Testis (tissue), 2 donors: ENCODE data around the gene STK35.

ENCODE experiments used
- POLR2A ChIP-seq: fragments of 450-650 bp; IDR thresholded peaks from one replicate; pipeline ENCODE4 v1.6.1; 2017; ENCODE audit warnings: antibody characterized with exemption, mild to moderate bottlenecking, moderate library complexity
- TF ChIP-seq, protein P1 (sequence below), 3 experiments: fragments of 450-650 bp in 2 of 3; fragments of 200-600 bp in 1 of 3; sonication (generic) in 1 of 3; IDR thresholded peaks; one replicate each; pipeline ENCODE4 v1.5.1; 2016 to 2019; ENCODE audit warnings: antibody characterized with exemption in 3 of 3, mild to moderate bottlenecking in 2 of 3, moderate library complexity in 1 of 3

DNA sequence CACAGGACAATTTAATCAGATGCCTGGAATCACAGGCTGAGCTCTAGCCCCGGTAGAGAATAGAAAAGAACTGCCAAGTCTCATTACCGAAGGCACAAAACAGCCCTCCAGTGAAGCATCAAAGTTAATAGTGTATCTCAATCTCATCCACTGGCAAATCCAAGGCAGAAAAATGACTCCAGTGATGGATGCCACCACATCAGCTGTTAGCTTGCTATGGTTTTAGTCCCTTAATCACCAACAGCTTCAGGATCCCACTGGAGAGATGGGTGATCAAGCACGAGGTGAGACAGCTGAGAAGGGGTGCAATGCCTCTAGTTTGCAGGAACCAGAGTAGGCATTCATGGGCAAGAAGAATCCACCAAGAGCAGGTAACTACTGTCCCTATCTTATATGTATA is 81.8 kb downstream of the STK35 start:
- TF ChIP-seq, protein P1, sequence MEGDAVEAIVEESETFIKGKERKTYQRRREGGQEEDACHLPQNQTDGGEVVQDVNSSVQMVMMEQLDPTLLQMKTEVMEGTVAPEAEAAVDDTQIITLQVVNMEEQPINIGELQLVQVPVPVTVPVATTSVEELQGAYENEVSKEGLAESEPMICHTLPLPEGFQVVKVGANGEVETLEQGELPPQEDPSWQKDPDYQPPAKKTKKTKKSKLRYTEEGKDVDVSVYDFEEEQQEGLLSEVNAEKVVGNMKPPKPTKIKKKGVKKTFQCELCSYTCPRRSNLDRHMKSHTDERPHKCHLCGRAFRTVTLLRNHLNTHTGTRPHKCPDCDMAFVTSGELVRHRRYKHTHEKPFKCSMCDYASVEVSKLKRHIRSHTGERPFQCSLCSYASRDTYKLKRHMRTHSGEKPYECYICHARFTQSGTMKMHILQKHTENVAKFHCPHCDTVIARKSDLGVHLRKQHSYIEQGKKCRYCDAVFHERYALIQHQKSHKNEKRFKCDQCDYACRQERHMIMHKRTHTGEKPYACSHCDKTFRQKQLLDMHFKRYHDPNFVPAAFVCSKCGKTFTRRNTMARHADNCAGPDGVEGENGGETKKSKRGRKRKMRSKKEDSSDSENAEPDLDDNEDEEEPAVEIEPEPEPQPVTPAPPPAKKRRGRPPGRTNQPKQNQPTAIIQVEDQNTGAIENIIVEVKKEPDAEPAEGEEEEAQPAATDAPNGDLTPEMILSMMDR (IDR thresholded peaks at IDR 0.05), result no peak
- no peak for TF ChIP-seq POLR2A
